ENCODE measurements around the gene CYP2W1. TPM values are rescaled to one million over a fixed set of nuclear protein-coding genes. Genes with fewer than 3 reads are reported as not detected.

CYP2W1 gene
- total and polyA plus RNA-seq, 12 donors = 0.70 to 71.0 (median 41.6) TPM

GRCh38 chr7:936386-937054 lies 46.5 kb upstream of the CYP2W1 start:
- H3K9me3 ChIP-seq (replicated peaks in 1 of 3) = no peaks in the 10 kb centered on the region
- WGBS, 4 donors = 72 to 82% (median 77%) methylated on average over 10 to 22 of the region's 22 CpGs
- no peak overlapping the region for H3K4me3 ChIP-seq
- intact Hi-C loops (cut with DNase I) = no loop called here
- no peaks in the 10 kb centered on the region for H3K27me3 ChIP-seq
- H3K36me3 ChIP-seq (replicated peaks in 1 of 2) = no peaks in the 10 kb centered on the region
- DNase-seq = no peak
- H3K4me1 ChIP-seq (replicated peaks in 1 of 2) = no peaks in the 10 kb centered on the region
- H3K27ac ChIP-seq = no peak overlapping the region
- TF ChIP-seq, protein P1, sequence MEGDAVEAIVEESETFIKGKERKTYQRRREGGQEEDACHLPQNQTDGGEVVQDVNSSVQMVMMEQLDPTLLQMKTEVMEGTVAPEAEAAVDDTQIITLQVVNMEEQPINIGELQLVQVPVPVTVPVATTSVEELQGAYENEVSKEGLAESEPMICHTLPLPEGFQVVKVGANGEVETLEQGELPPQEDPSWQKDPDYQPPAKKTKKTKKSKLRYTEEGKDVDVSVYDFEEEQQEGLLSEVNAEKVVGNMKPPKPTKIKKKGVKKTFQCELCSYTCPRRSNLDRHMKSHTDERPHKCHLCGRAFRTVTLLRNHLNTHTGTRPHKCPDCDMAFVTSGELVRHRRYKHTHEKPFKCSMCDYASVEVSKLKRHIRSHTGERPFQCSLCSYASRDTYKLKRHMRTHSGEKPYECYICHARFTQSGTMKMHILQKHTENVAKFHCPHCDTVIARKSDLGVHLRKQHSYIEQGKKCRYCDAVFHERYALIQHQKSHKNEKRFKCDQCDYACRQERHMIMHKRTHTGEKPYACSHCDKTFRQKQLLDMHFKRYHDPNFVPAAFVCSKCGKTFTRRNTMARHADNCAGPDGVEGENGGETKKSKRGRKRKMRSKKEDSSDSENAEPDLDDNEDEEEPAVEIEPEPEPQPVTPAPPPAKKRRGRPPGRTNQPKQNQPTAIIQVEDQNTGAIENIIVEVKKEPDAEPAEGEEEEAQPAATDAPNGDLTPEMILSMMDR (IDR thresholded peaks at IDR 0.05) = no peak
- no peak for TF ChIP-seq POLR2A (IDR thresholded peaks at IDR 0.05)

DNA sequence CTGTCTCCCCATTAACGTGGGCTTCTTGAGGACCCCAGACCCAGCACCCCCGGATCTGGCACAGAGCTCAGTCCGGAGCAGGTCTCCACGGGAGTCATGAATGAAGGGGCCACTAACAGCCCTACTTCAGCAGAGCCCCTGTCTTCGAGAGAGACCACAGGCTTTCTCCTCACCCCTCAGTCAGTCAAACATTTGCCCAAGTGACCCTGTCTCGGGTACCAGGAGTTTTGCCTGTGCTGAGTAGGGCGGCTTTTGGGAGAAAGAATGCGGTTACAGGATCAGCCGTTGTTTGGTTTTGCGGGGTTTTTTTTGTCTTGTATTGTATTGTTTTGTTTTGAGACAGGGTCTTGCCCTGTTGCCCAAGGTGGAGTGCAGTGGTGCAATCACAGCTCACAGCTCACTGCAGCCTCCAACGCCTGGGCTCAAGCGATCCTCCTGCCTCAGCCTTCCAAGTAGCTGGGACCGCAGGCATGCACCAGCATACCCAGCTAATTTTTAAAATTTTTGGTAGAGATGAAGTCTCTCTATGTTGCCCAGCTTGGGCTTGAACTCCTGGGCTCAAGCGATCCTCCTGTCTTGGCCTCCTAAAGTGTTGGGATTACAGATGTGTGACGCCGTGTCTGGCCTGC lies 45.0 kb upstream of the CYP2W1 start:
- H3K36me3 ChIP-seq (replicated peaks in 1 of 2) = no peaks in the 10 kb centered on the region
- no peak for DNase-seq
- intact Hi-C loops (cut with DNase I) = no loop called here
- H3K27me3 ChIP-seq = no peaks in the 10 kb centered on the region
- H3K9me3 ChIP-seq (replicated peaks in 1 of 3) = no peaks in the 10 kb centered on the region
- TF ChIP-seq POLR2A (IDR thresholded peaks at IDR 0.05) = no peak
- TF ChIP-seq, protein P1 (IDR thresholded peaks at IDR 0.05) = no peak
- 85 to 97% (median 89%) methylated on average over 8 to 16 of the region's 16 CpGs for WGBS, 4 donors
- H3K4me3 ChIP-seq = no peak overlapping the region
- H3K4me1 ChIP-seq (replicated peaks in 1 of 2) = no peaks in the 10 kb centered on the region
- no peak overlapping the region for H3K27ac ChIP-seq

- Histone ChIP-seq H3K4me1 (replicated peaks in 1 of 2) (no peaks in the 10 kb centered on the region), H3K27ac (no peak overlapping the region), H3K36me3 (replicated peaks in 1 of 2) (no peaks in the 10 kb centered on the region), H3K27me3 (no peaks in the 10 kb centered on the region), H3K9me3 (replicated peaks in 1 of 3) (no peaks in the 10 kb centered on the region), H3K4me3 (no peak overlapping the region)
- 94 to 97% (median 96%) methylated on average over 14 to 27 of the region's 27 CpGs for WGBS, 4 donors
- intact Hi-C loops (cut with DNase I) = no loop called here
- DNase-seq = no peak
- no peak for TF ChIP-seq POLR2A (IDR thresholded peaks at IDR 0.05)
- TF ChIP-seq, protein P1 (IDR thresholded peaks at IDR 0.05) = no peak
These were observed 44.3 kb upstream of the CYP2W1 start for GRCh38 chr7:938546-939185.

DNA sequence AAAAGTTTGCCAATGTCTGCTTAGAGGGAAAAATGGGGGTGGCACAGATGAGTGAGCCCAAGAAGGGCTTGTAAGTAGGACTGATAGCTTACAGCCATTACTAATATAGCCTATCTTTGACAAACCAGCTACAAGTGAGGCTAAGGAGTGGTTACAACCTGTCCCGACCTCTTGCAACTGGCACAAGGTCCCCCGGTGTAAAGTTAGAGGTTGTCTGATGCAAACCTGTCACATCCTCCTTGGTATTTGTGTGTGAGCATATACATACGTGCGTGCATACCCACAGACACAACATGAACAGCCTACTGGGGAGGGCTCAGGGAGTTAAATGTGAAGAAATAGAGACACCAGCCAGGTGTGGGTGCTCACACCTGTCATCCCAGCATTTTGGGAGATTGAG lies 43.1 kb upstream of the CYP2W1 start:
- Histone ChIP-seq H3K36me3 (replicated peaks in 1 of 2) (no peaks in the 10 kb centered on the region), H3K27ac (no peak overlapping the region), H3K4me3 (no peak overlapping the region), H3K9me3 (replicated peaks in 1 of 3) (no peaks in the 10 kb centered on the region), H3K4me1 (replicated peaks in 1 of 2) (no peaks in the 10 kb centered on the region), H3K27me3 (no peaks in the 10 kb centered on the region)
- 88 to 96% (median 92%) methylated on average over 4 of the region's 4 CpGs for WGBS, 4 donors
- intact Hi-C loops (cut with DNase I) = no loop called here
- DNase-seq = no peak
- TF ChIP-seq POLR2A (IDR thresholded peaks at IDR 0.05) = no peak
- TF ChIP-seq, protein P1 (IDR thresholded peaks at IDR 0.05) = no peak
